C4-2B (cell line): Measurements from ENCODE around the gene SBNO2.

ENCODE experiments used
- ZFX ChIP-seq: fragments of 450-650 bp; IDR thresholded peaks from 2 replicates; pipeline ENCODE4 v1.6.1; 2017
- TF ChIP-seq, protein P1 (sequence below): fragments of 450-650 bp; conservative IDR thresholded peaks from 2 replicates; pipeline ENCODE4 v1.5.1; 2017; ENCODE audit warnings: mild to moderate bottlenecking

DNA sequence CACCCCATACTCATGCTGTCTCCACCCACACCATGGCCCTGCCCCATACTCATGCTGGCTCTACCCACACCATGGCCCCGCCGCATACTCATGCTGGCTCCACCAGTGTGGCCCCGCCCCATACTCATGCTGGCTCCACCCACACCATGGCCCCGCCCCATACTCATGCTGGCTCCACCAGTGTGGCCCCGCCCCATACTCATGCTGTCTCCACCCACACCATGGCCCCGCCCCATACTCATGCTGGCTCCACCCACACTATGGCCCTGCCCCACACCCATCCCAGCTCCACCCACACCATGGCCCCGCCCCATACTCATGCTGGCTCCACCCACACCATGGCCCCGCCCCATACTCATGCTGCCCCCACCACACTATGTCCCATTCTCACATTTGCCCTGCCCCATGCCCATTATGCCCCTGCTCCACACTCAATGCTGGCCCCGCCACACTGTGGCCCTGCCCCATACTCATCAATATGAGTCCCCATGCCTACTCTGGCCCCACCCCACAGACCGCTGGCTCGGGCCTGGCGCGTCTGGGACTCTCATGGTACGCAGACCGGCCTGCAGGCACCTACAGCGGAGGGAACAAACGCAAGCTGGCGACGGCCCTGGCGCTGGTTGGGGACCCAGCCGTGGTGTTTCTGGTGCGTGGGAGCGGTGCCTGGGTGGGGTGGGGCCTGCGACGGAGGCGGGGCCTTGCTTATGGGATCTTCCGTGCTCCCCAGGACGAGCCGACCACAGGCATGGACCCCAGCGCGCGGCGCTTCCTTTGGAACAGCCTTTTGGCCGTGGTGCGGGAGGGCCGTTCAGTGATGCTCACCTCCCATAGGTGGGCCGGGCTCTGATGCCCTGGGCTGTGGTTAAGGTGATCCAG, 110.8 kb downstream of the SBNO2 start:
- TF ChIP-seq, protein P1, sequence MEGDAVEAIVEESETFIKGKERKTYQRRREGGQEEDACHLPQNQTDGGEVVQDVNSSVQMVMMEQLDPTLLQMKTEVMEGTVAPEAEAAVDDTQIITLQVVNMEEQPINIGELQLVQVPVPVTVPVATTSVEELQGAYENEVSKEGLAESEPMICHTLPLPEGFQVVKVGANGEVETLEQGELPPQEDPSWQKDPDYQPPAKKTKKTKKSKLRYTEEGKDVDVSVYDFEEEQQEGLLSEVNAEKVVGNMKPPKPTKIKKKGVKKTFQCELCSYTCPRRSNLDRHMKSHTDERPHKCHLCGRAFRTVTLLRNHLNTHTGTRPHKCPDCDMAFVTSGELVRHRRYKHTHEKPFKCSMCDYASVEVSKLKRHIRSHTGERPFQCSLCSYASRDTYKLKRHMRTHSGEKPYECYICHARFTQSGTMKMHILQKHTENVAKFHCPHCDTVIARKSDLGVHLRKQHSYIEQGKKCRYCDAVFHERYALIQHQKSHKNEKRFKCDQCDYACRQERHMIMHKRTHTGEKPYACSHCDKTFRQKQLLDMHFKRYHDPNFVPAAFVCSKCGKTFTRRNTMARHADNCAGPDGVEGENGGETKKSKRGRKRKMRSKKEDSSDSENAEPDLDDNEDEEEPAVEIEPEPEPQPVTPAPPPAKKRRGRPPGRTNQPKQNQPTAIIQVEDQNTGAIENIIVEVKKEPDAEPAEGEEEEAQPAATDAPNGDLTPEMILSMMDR = no peak
- no peak for TF ChIP-seq ZFX
